Measurements from ENCODE around the gene KCTD5. TPM values are rescaled to one million over a fixed set of nuclear protein-coding genes. Genes with fewer than 3 reads are reported as not detected.
"Not testable (repeated sequence)": the region's sequence is repeated elsewhere in the genome, so short reads cannot be mapped to it uniquely, and the experiment has no call there.

The KCTD5 gene
- total RNA-seq, 2 donors from 2014 or later: 11.6 to 15.2 TPM

DNA sequence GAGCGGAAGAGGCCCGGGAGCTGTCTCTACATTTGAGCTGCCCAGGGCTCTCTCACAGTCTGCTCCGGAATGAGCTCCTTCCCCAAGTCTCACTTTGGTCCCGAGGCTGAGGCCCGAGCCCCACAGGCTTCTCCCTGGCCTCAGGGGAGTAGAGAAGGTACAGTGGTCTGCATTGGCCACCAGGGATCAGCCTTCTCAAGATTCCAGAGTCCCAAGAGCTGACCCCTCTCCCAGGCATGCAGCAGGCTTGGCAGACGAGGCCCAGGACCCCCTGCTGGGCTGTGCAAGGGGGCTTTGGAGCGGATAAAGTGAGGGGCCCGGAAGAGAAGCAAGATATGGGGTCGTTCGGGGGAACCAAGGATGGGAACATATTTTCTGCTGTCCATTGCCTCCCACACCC, 34.6 kb downstream of the KCTD5 start:
- intact Hi-C loops (cut with DNase I): no loop called here
- no peak for DNase-seq
- no peak for ATAC-seq

DNA sequence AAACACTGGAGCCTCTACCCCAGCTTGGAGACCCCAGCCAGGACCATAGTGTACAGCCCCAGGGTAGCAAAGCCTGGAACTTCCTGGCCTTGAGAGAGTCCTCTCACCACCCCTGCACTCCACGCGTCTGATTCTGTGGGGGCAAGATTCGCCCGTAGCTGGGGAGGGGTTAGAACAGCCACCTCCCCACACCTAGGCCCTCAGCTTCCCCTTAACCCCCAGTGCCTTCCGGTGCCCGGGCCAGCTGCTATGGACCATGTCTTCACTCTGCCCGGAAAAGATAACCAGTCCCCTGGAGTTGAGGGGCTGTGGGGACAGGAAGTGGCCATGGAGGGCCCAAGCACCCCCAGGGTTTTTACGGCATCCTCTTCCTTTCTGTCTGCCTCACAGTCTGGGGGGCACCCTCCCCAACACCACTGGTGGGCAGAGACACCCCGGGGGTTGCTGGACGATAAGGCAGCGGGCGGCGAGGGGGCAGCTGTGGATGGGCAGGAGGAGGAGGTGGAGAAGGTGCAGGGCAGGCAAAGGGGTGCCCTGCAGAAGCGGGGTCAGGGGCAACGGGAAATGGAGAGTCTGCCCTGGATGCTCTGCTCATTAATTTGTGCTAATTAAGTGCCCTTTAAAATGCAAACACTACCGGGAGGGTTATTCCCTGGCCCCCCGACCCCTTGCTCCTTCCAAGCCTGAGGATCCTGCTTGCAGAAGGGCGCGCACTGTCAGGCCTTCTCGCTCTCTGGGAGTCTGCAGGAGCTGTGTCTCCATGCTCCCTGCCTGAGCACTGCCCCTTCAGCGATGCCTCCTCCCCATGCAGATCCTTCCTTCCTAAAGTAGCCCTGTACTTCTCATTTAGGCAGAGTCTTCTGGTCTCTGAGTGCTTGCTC, 35.3 kb downstream of the KCTD5 start:
- ATAC-seq (no peak), DNase-seq (no peak)
- intact Hi-C loops (cut with DNase I): no loop called here

DNA sequence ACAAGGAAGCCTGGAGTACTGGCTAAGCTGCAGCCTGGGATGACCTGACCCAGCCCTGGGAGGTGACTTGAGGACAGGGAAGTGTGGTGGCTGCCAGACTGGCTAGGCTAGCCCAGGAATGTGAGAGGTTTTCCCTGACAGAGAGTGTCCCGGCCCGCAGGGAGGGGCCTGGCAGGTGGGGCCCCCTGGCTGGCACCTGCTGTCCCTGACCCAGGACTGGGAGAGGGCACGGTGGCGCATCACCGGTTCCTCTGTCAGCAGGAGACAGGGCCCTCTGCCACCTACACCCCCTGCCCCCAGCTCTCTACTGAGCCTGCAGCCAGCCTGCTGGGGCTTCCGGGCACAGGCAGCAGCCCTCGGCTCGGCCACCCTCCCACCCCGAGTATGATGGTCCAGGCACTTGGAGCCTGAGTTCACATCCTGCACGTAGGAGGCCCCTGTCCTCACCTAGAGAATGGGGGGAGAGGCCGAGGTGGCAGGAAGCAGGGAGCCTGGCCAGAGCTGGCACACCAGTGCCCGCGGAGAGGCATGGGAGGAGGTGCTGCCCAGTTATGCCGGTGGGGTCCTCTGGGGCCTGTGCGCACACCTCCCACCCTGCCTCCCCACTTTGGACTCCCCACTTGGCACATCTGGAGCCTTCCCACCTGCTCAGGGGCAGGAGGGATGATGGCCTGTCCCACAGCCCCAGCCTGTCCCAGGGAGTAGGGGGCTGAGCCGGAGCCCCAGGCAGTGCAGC, 37.2 kb downstream of the KCTD5 start:
- DNase-seq: no peak
- no peak for ATAC-seq

DNA sequence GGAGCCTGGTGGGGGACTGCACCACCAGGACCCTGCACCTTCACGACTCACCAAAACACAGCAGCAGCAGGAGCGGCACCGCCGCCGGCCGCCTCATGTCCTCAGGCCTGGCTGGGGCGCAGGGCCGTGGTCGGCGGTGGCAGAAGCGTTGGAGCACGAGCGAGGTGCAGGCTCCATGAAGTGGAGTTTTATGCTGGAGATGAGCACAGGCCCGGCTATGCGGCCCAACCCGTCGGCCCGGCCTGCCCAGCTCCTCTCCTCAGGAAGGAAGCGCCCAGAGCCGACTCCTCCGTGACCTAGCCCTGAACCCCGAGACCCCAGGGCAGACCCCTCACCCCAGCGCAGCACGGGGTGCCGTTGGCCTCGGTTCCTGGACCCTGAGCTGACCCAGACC, 37.7 kb downstream of the KCTD5 start, which contains the start of gene PRSS27:
PRSS27 (minus strand) TSS at position 161 of the 394 bp plus-strand sequence; CDS start at position 97, 64 bp downstream.
- intact Hi-C loops (cut with DNase I): no loop called here
- ATAC-seq: no peak
- no peak for DNase-seq

More for the DNA sequence above, 37.2 kb downstream of the KCTD5 start:
- intact Hi-C loops (cut with DNase I): no loop called here

DNA sequence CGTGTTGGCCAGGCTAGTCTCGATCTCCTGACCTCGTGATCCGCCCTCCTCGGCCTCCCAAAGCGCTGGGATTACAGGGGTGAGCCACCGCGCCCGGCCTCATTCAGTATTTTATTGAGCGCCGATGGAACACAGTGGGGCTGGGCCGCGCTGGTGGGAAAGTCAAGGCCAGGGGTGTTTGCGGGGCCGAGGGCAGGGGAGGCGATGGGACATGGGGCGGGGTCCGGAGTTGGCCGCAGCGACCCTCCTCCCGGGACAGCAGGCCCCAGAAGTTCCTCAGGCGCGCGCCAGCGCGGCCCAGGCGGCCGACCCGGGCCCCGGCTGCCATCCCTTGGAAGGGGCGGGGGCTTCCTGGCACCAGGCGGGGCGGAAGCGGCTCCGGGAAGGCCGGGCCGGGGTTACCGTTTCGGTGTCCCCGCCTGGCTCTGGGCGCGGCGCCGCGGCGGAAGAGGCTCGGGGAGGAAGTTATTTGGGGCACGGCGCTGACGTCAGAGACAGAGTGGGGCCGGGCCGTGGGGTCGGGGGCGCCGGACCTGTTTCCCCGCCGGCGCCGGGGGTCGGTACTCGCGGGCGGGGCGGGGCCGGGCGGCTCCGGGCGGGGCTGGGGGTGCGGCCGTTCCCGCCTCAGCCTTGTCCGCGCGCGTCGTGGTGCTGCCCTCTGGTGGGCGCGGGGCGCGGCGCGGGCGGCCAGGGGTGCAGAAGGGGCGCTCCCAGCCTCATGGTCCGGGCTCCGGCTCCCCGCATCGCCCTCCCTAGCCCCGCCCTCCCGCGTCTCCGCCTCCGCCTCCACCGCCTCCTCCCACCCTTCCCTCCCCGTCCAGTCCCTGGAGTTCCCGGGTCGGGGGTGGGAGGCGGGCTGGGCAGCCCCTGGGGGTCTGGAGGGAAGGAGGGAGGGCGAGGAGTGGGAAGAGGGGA, 38.7 kb downstream of the KCTD5 start:
- DNase-seq (peak; percentile 90), ATAC-seq (peak; percentile 93 to 94)
- intact Hi-C loops (cut with DNase I): no loop called here

DNA sequence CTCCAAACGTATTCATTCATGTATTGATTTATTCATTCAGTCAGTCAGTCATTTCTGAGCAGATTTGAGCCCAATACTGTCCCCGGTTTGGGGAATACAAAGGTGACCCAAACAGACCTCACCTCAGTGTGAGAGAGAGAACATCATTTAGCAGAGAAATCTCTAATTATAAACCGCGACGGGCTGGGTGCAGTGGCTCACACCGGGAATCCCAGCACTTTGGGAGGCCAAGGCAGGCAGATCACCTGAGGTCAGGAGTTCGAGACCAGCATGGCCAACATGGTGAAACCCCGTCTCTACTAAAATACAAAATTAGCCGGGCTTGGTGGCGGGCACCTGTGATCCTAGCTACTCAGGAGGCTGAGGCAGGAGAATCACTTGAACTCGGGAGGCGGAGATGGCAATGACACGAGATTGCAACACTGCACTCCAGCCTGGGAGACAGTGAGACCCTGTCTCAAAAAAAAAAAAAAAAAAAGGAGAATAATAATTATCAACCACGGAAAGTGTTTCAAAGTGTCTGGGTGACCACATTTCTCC, 39.4 kb downstream of the KCTD5 start:
- ATAC-seq; DNase-seq; intact Hi-C loops (cut with DNase I): not testable (repeated sequence)

DNA sequence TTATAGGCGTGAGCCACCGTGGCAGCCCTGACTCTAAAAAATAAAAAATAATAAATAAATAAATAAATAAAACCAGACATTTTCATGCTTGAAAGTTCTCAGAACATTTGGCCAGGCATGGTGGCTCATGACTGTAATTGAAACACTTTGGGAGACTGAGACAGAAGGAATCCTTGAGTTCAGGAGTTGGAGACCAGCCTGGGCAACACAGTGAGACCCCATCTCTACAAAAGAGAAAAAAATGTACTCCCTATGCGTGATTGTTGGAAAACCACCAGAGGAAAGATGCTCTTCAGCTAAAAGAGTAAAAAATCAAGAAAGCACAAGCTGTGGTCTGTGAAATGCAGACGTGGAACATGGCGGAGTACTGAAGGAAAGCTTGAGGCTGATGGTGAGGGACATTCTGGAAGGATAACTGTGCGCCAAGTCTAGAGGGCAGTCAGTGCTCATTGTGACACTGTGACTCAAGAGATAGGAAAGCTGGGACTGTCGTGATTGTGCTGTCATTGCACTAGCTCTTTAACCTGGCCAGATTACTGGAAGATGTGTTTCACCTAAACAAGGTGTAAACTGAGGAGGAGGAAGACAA, 41.9 kb downstream of the KCTD5 start:
- no peak for ATAC-seq
- intact Hi-C loops (cut with DNase I): no loop called here
- no peak for DNase-seq

DNA sequence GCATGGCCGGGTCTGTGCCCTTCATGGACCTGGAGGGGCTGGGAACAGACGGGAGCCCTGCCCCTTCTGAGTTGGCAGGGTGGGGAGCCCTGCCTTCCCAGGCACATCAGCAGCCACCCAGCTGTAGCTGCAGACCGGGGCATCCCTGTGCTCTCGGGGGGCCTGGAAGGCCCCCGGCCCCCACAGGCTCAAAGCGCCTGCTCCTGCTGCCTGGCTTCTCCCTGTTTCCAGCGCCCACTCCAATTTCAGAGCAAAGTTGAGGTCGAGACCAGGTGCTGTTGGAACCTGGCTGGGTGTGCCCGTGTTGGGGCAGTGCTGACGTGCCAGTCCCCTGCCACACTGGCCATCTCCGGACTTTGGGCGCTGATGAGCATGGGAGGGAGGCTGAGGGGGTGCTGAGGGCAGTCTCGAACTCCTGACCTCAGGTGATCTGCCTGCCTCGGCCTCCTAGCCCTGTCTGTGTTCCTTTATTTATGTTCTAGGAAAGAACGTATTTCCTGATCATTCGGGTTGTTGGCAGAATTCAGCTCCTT, 42.6 kb downstream of the KCTD5 start:
- intact Hi-C loops (cut with DNase I): no loop called here
- DNase-seq (no peak), ATAC-seq (no peak)

DNA sequence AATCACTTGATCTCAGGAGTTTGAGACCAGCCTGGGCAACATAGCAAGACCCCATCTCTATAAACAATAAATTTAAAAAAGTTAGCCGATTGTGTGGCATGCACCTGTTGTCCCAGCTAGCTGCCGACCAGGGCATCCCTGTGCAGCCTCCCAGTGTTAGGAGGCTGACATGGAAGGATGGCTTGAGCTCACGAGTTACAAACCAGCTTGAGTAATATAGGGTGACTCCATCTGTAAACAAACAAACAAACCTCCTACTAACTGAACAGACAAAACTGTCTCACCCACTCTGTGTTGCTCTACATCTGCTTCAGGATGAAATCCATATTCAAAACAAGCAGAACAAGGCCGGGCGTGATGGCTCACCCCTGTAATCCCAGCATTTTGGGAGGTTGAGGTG, 44.6 kb downstream of the KCTD5 start:
- ATAC-seq (no peak), DNase-seq (no peak)
- intact Hi-C loops (cut with DNase I): no loop called here

DNA sequence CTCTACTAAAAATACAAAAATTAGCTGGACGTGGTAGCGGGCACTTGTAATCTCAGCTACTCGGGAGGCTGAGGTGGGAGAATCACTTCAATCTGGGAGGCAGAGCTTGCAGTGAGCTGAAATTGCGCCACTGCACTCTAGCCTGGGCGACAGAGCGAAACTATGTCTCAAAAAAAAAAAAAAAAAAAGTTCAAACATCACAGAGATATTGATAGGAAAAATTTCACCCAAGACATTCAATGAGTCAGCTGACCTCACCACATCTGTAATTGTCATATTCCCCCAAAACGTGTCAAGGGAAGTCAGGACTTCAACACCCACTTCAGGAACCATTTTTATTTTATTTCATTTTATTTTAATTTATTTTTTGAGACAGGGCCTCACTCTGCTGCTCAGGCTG, 45.7 kb downstream of the KCTD5 start:
- intact Hi-C loops (cut with DNase I): no loop called here
- DNase-seq (no peak), ATAC-seq (no peak)

DNA sequence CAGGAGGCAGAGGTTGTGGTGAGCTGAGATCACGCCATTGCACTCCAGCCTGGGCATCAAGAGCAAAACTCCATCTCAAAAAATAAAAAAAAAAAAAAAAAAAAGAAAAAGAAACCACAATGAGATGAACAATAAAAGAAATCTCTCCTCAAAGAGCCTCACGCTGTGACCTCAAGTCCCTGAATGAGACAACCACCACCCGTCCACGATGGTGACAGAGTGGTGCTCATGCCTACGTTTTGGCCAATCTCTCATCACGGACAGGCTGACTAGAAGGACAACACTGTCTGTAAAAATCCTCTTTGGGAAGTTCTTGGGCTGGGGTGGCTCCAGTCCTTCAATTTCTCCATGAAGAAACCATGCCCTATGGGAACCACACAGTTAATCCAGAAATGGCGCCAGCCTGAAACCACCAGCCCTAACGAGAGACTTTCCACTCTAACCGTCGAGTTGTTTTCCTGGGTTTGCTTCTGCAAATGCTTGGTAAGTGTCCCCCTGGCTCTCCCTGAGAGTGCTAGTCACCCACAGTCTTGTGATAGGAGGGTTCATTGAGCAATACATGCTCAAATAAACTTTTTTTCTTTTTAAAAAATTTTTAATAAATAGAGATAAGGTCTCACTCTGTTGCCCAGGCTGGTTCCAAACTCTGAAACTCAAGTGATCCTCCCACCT, 52.7 kb downstream of the KCTD5 start:
- DNase-seq (no peak), ATAC-seq (no peak)
- intact Hi-C loops (cut with DNase I): no loop called here

DNA sequence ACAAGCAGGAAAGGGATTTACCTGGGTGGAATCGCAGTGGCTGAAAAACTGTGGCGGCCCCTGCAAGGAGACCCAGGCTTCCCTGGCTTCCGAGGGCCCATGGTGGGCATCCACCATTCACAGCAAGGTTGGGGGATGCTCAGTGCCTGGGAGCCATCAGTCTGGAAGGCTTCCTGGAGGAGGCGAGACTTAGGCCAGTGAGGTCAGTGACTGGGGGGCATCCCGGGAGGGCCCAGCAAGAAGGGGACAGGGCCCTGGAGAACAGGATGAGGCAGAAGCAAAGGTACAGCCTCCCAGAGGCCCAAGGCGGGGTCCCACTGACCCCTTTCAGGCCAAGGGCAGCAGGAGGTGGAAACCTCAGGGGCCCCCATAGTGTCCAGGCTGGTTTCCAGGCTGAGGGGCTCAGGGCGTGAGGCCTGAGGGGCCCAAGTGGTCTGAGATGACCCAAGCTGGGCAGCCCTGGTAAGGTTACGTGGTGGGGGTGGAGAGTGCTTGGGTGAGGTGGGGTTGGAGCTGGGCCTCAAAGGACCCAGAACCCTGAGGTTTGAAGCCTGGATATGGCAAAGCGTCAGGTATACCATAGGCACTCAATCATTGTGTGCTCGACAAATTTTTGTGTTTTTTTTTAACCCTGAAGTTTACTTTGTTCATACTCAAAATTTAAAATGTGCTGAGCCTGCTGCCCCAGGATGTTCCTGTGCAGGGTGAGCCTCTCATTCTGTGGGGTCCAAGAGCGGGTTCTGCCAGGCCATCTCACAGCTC, 54.3 kb downstream of the KCTD5 start:
- DNase-seq: no peak
- intact Hi-C loops (cut with DNase I): no loop called here
- ATAC-seq: no peak

DNA sequence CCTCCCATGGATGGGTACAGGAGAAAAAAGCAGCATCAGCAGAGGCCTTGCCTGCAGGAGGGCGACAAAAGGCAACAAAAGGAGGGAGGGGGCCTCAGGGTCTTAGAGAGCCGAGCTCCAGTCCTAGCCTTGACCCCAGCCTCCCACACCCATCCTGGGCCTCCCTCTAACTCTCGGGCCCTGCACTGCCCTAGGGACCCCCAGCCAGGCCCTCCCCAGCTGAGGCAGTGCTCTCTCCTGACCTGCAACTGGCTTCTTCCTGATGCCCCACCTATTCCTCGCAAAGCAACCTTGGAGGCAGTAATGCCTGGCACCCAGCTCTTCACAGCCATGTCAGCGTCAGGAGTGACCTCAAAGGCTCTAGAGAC, 54.9 kb downstream of the KCTD5 start:
- DNase-seq (no peak), ATAC-seq (no peak)
- intact Hi-C loops (cut with DNase I): no loop called here

DNA sequence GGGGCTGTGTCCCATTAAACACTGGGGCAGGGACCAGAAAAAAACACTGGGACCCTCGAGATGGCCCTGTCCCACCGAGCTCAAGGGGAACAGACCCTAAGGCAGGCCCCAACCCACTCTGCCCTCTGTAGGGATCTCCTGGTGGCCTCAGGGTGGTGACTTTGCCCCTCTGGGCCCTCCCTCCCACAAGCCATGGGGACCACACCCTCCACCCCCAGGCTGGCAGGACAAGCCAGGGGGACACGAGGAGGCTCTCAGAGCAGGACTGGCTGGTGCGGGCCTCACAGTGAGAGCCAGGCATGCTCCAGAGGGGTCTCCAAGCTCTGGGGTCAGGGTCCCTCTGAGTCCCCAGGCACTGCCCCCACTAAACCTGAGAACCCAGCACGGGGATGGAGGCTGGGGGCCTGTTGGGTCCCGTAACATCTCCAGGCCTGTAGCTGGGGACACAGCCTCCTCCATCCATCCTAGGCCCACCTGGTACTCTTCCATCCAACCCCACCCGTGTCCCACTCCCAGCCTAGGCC, 55.6 kb downstream of the KCTD5 start:
- ATAC-seq (no peak), DNase-seq (no peak)
- intact Hi-C loops (cut with DNase I): no loop called here

DNA sequence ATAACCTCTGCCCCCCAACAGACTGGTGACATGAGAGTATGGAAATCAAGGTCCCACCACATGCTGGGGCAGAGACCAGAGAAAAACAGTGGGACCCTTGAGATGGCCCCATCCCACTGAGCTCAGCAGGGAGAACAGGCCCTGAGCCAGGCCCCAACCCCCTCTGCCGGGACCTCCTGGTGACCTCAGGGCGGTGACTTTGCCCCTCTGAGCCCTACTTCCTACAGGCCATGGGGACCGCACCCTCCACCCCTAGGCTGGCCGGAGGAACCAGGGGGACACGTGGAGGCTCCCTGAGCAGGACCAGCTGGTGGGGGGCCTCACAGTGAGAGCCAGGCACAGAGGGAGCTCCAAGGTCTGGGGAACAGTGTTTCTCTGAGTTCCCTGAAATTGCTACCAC, 56.3 kb downstream of the KCTD5 start:
- ATAC-seq (no peak), DNase-seq (no peak)
- intact Hi-C loops (cut with DNase I): no loop called here

DNA sequence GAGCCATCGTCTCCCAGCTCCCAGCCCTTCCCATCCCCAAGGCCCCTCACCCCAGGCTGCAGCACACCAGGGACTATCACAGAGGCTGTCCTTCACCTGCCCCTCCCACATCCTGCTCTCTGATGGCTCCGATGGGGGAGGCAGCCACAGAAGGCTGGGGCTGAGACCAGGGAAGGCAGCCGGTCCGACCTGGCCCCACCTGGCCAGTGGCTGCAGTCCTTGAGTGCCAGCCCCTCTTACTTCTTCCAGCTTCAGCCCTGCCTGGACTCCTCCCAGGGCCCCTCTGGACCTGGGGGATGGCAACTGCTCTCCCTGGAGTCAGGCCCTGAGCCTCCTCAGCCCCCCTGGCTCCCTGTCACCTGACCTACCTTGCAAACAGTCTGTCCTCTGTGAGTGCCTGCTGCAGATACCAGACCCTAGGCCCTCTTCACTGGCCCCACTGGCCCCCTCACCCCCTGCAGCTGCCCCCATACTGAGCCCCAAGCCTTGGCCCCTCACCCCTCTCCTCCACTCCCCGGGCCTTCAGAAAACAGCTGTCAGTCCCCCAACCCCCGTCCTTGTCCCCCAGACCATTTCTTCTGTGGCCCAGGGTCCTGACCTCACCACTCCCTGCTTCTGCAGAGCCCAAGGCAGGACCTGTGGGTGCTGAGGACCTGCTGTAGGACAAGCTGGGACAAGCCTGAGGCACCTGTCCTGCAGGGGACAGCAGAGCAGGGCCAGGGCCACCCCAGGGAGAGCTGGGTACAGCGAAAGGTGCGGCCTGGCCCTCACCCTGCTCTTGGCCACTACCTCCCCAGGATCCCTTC, 57.5 kb downstream of the KCTD5 start:
- DNase-seq (no peak), ATAC-seq (no peak)

More for the DNA sequence above, 57.5 kb downstream of the KCTD5 start:
- intact Hi-C loops (cut with DNase I): no loop called here
